Head of caudate nucleus (tissue), 42 donors: ENCODE measurements around the gene ARHGAP15.
A peak's percentile ranks its signal among the peaks of the same experiment; 100 is the strongest.

Source experiments
- DNase-seq, 42 donors: peaks; one replicate each; pipeline versions ENCODE4 v3.0.0 to v3.0.0-alpha.2; 2020 to 2021; ENCODE audit warnings: mixed read lengths in 7 of 42
- intact Hi-C: fragments of 100-400 bp; cut with DNase I; formaldehyde crosslinking; loops from one replicate; pipeline ENCODE4 v1.15.0; 2022

ARHGAP15 gene

GRCh38 chr2:143251681-143252080 lies 122.5 kb downstream of the ARHGAP15 start:
- DNase-seq, result no peak
- intact Hi-C loops, result loop anchor here (10.0 kb wide), 1 partner anchor 137 kb away; no protein-coding TSS in a partner anchor

GRCh38 chr2:143252138-143252907 lies 123.1 kb downstream of the ARHGAP15 start:
- DNase-seq, result no peak
- intact Hi-C loops, result loop anchor here (10.0 kb wide), 1 partner anchor 138 kb away; no protein-coding TSS in a partner anchor

GRCh38 chr2:143254110-143254509 lies 124.9 kb downstream of the ARHGAP15 start:
- no peak for DNase-seq
- intact Hi-C loops, result loop anchor here (10.0 kb wide), 1 partner anchor 139 kb away; no protein-coding TSS in a partner anchor

- no peak for DNase-seq
- intact Hi-C loops, result loop anchor here (10.0 kb wide), 1 partner anchor 140 kb away; no protein-coding TSS in a partner anchor
Observed at GRCh38 chr2:143255086-143255485, 125.9 kb downstream of the ARHGAP15 start.

- intact Hi-C loops, result loop anchor here (10.0 kb wide), 1 partner anchor 141 kb away; no protein-coding TSS in a partner anchor
- DNase-seq, result no peak
Observed at GRCh38 chr2:143255899-143256298, 126.7 kb downstream of the ARHGAP15 start.

GRCh38 chr2:143258126-143258892 lies 129.1 kb downstream of the ARHGAP15 start:
- intact Hi-C loops, result loop anchor here (10.0 kb wide), 1 partner anchor 144 kb away; no protein-coding TSS in a partner anchor
- no peak for DNase-seq

GRCh38 chr2:143259368-143259958 lies 130.2 kb downstream of the ARHGAP15 start:
- intact Hi-C loops, result loop anchor here (10.0 kb wide), 1 partner anchor 145 kb away; no protein-coding TSS in a partner anchor
- peak in 41 of 42 donors; percentile 15 to 87 (median 67) for DNase-seq

GRCh38 chr2:143261986-143262385 lies 132.8 kb downstream of the ARHGAP15 start:
- no peak for DNase-seq
- intact Hi-C loops, result no loop called here

- intact Hi-C loops, result no loop called here
Observed at GRCh38 chr2:143262389-143262788, 133.2 kb downstream of the ARHGAP15 start.

GRCh38 chr2:143263066-143263625 lies 133.9 kb downstream of the ARHGAP15 start:
- intact Hi-C loops, result no loop called here
- no peak for DNase-seq

More at GRCh38 chr2:143262389-143262788, 133.2 kb downstream of the ARHGAP15 start:
- no peak for DNase-seq

- DNase-seq, result no peak
- intact Hi-C loops, result no loop called here
Observed at GRCh38 chr2:143264851-143265250, 135.6 kb downstream of the ARHGAP15 start.

GRCh38 chr2:143279672-143280071 lies 150.5 kb downstream of the ARHGAP15 start:
- intact Hi-C loops, result no loop called here

GRCh38 chr2:143280097-143280757 lies 151.0 kb downstream of the ARHGAP15 start:
- intact Hi-C loops, result no loop called here
- DNase-seq, result no peak

More at GRCh38 chr2:143279672-143280071, 150.5 kb downstream of the ARHGAP15 start:
- DNase-seq, result no peak

GRCh38 chr2:143282684-143283083 lies 153.5 kb downstream of the ARHGAP15 start:
- intact Hi-C loops, result no loop called here
- peak in 1 of 42 donors; percentile 16 for DNase-seq

- peak in 7 of 42 donors; percentile 4 to 47 (median 17) for DNase-seq
- intact Hi-C loops, result no loop called here
Observed at GRCh38 chr2:143284087-143284675, 155.0 kb downstream of the ARHGAP15 start.

GRCh38 chr2:143289025-143289424 lies 159.8 kb downstream of the ARHGAP15 start:
- intact Hi-C loops, result no loop called here
- no peak for DNase-seq

GRCh38 chr2:143290221-143290620 lies 161.0 kb downstream of the ARHGAP15 start:
- intact Hi-C loops, result no loop called here
- no peak for DNase-seq

- intact Hi-C loops, result no loop called here
- no peak for DNase-seq
Observed at GRCh38 chr2:143294068-143294467, 164.8 kb downstream of the ARHGAP15 start.
